ENCODE measurements around the gene HOXB9.

The HOXB9 gene

GRCh38 chr17:48579471-48579759 is 46.7 kb downstream of the HOXB9 start:
- ChIA-PET POLR2A (interaction anchor here (0.9 to 3.4 kb wide), 2 partner anchors 10 to 17 kb away, joined by 3 to 19 read pairs; partner anchors contain the start of gene HOXB3), CTCF (interaction anchor here (0.6 kb wide), 2 partner anchors 23 to 87 kb away, joined by 3 read pairs; no protein-coding TSS in a partner anchor)
- TF ChIP-seq ZNF384 (IDR thresholded peaks at IDR 0.05) (no peak), ELF4 (IDR thresholded peaks at IDR 0.05) (no peak), PKNOX1 (IDR thresholded peaks at IDR 0.05) (no peak), L3MBTL2 (conservative IDR thresholded peaks at IDR 0.05) (no peak), HDGF (IDR thresholded peaks at IDR 0.05; ENCODE audit: borderline replicate concordance) (no peak), FOXA1 (IDR thresholded peaks at IDR 0.05) (no peak), LEF1 (IDR thresholded peaks at IDR 0.05; ENCODE audit: borderline replicate concordance) (no peak), FOXK2 (IDR thresholded peaks at IDR 0.05) (no peak), FOXM1 (IDR thresholded peaks at IDR 0.05; ENCODE audit: borderline replicate concordance) (no peak), BHLHE40 (IDR thresholded peaks at IDR 0.05; ENCODE audit: borderline replicate concordance) (no peak), SP1 (IDR thresholded peaks at IDR 0.05) (no peak), CTBP1 (IDR thresholded peaks at IDR 0.05; ENCODE audit: borderline replicate concordance) (no peak), NFRKB (IDR thresholded peaks at IDR 0.05) (no peak), SUZ12 (IDR thresholded peaks at IDR 0.05) (no peak), ARNT (IDR thresholded peaks at IDR 0.05) (no peak), TARDBP (IDR thresholded peaks at IDR 0.05) (no peak)
- DNase-seq (ENCODE audit: extremely low spot score), result no peak

- DNase-seq (ENCODE audit: extremely low spot score), result no peak
- CTCF ChIA-PET, result interaction anchor here (0.8 kb wide), 1 partner anchor 37 kb away, joined by 4 read pairs; no protein-coding TSS in a partner anchor
- POLR2A ChIA-PET, result interaction anchor here (0.9 to 3.4 kb wide), 2 partner anchors 10 to 16 kb away, joined by 3 to 19 read pairs; partner anchors contain the start of gene HOXB3
- no peak for TF ChIP-seq BHLHE40 (IDR thresholded peaks at IDR 0.05; ENCODE audit: borderline replicate concordance)
- TF ChIP-seq CTBP1 (IDR thresholded peaks at IDR 0.05; ENCODE audit: borderline replicate concordance), result no peak
- no peak for TF ChIP-seq ZNF384 (IDR thresholded peaks at IDR 0.05)
- no peak for TF ChIP-seq NFRKB (IDR thresholded peaks at IDR 0.05)
- no peak for TF ChIP-seq LEF1 (IDR thresholded peaks at IDR 0.05; ENCODE audit: borderline replicate concordance)
- no peak for TF ChIP-seq FOXM1 (IDR thresholded peaks at IDR 0.05; ENCODE audit: borderline replicate concordance)
- no peak for TF ChIP-seq ARNT (IDR thresholded peaks at IDR 0.05)
- no peak for TF ChIP-seq FOXA1 (IDR thresholded peaks at IDR 0.05)
- TF ChIP-seq PKNOX1 (IDR thresholded peaks at IDR 0.05), result no peak
- no peak for TF ChIP-seq SUZ12 (IDR thresholded peaks at IDR 0.05)
- TF ChIP-seq TARDBP (IDR thresholded peaks at IDR 0.05), result no peak
- no peak for TF ChIP-seq FOXK2 (IDR thresholded peaks at IDR 0.05)
- no peak for TF ChIP-seq HDGF (IDR thresholded peaks at IDR 0.05; ENCODE audit: borderline replicate concordance)
- no peak for TF ChIP-seq ELF4 (IDR thresholded peaks at IDR 0.05)
- no peak for TF ChIP-seq L3MBTL2 (conservative IDR thresholded peaks at IDR 0.05)
- no peak for TF ChIP-seq SP1 (IDR thresholded peaks at IDR 0.05)
Measured at GRCh38 chr17:48578616-48579470, 47.3 kb downstream of the HOXB9 start.

GRCh38 chr17:48577946-48578615 is 48.1 kb downstream of the HOXB9 start, which contains the start of gene HOXB4:
TSS of gene HOXB4 (minus strand) at chr17:48578350. CDS start at chr17:48578319, 31 bp downstream.
- POLR2A ChIA-PET, result interaction anchor here (3.4 kb wide), 1 partner anchor 11 kb away, joined by 19 read pairs; the partner anchor contains the start of gene HOXB3
- DNase-seq (ENCODE audit: extremely low spot score), result no peak
- CTCF ChIA-PET, result interaction anchor here (1.0 kb wide), 1 partner anchor 43 kb away, joined by 4 read pairs; no protein-coding TSS in a partner anchor
- no peak for TF ChIP-seq BHLHE40 (IDR thresholded peaks at IDR 0.05; ENCODE audit: borderline replicate concordance)
- TF ChIP-seq SP1 (IDR thresholded peaks at IDR 0.05), result no peak

- TF ChIP-seq PKNOX1 (IDR thresholded peaks at IDR 0.05), result peak; percentile 94
- TF ChIP-seq ARNT (IDR thresholded peaks at IDR 0.05), result peak; percentile 85
- TF ChIP-seq FOXM1 (IDR thresholded peaks at IDR 0.05; ENCODE audit: borderline replicate concordance), result peak; percentile 69; the same call in 1 of the 2 replicates
- no peak for TF ChIP-seq FOXK2 (IDR thresholded peaks at IDR 0.05)
- peak; percentile 98 for TF ChIP-seq LEF1 (IDR thresholded peaks at IDR 0.05; ENCODE audit: borderline replicate concordance)
- TF ChIP-seq ELF4 (IDR thresholded peaks at IDR 0.05), result no peak
- peak; percentile 45 for TF ChIP-seq L3MBTL2 (conservative IDR thresholded peaks at IDR 0.05)
- peak; percentile 99 for TF ChIP-seq CTBP1 (IDR thresholded peaks at IDR 0.05; ENCODE audit: borderline replicate concordance)
- DNase-seq (ENCODE audit: extremely low spot score), result no peak
- POLR2A ChIA-PET, result interaction anchor here (1.1 to 3.4 kb wide), 4 partner anchors 11 to 38 kb away, joined by 3 to 19 read pairs (median 4); partner anchors contain the start of genes HOXB3 and HOXB8
- CTCF ChIA-PET, result interaction anchor here (1.0 kb wide), 1 partner anchor 43 kb away, joined by 4 read pairs; no protein-coding TSS in a partner anchor
Measured at GRCh38 chr17:48577330-48577945, 48.7 kb downstream of the HOXB9 start.
